HTR-8/SVneo (cell line): ENCODE measurements around the gene THPO.
A peak's percentile ranks its signal among the peaks of the same experiment; 100 is the strongest.
"Not testable (repeated sequence)": the region's sequence is repeated elsewhere in the genome, so short reads cannot be mapped to it uniquely, and the experiment has no call there.

ENCODE experiments used
- DNase-seq: peaks from one replicate; pipeline ENCODE4 v3.0.0; 2011; ENCODE audit warnings: low spot score, mixed read lengths; ENCODE audit not compliant: insufficient read length
- FAIRE-seq: peaks from 2 replicates; lab custom pipeline; 2011; peaks lifted over from hg19 to GRCh38; lab: Jason Lieb, UNC

THPO gene

GRCh38 chr3:184352897-184353545 is 25.0 kb downstream of the THPO start:
- no peak for DNase-seq
- FAIRE-seq: no peak

GRCh38 chr3:184352149-184352785 is 25.7 kb downstream of the THPO start:
- FAIRE-seq: no peak

GRCh38 chr3:184351511-184352148 is 26.4 kb downstream of the THPO start:
- DNase-seq: no peak
- FAIRE-seq: no peak

More at GRCh38 chr3:184352149-184352785, 25.7 kb downstream of the THPO start:
- DNase-seq: no peak

- DNase-seq: no peak
- no peak for FAIRE-seq
Measured at GRCh38 chr3:184350618-184351017, 27.4 kb downstream of the THPO start.

- DNase-seq (no peak), FAIRE-seq (no peak)
Measured at GRCh38 chr3:184349563-184350470, 28.2 kb downstream of the THPO start.

- FAIRE-seq (no peak), DNase-seq (no peak)
Measured at GRCh38 chr3:184348057-184348382, 30.0 kb downstream of the THPO start.

- no peak for DNase-seq
- FAIRE-seq: no peak
Measured at GRCh38 chr3:184347321-184348056, 30.5 kb downstream of the THPO start.

- DNase-seq: no peak
- FAIRE-seq: no peak
Measured at GRCh38 chr3:184346480-184347190, 31.4 kb downstream of the THPO start.

- FAIRE-seq (peak; percentile 26), DNase-seq (peak; percentile 63)
Measured at GRCh38 chr3:184345317-184346144, 32.5 kb downstream of the THPO start.

- DNase-seq (no peak), FAIRE-seq (no peak)
Measured at GRCh38 chr3:184344579-184345316, 33.3 kb downstream of the THPO start.

- DNase-seq (no peak), FAIRE-seq (no peak)
Measured at GRCh38 chr3:184343200-184343876, 34.7 kb downstream of the THPO start.

- no peak for FAIRE-seq
Measured at GRCh38 chr3:184341925-184342324, 36.1 kb downstream of the THPO start.

GRCh38 chr3:184339451-184340135 is 38.4 kb downstream of the THPO start:
- not testable (repeated sequence) for FAIRE-seq, DNase-seq

More at GRCh38 chr3:184341925-184342324, 36.1 kb downstream of the THPO start:
- DNase-seq: no peak

GRCh38 chr3:184339001-184339400 is 39.0 kb downstream of the THPO start:
- FAIRE-seq (no peak), DNase-seq (no peak)

- no peak for FAIRE-seq
- DNase-seq: no peak
Measured at GRCh38 chr3:184338511-184338945, 39.5 kb downstream of the THPO start.

GRCh38 chr3:184337981-184338380 is 40.0 kb downstream of the THPO start:
- FAIRE-seq: no peak

GRCh38 chr3:184337399-184337714 is 40.6 kb downstream of the THPO start, which contains the start of gene FAM131A:
Gene FAM131A (plus strand): TSS chr3:184337600. CDS start chr3:184337631, 31 bp downstream.
- DNase-seq (no peak), FAIRE-seq (no peak)

More at GRCh38 chr3:184337981-184338380, 40.0 kb downstream of the THPO start:
- no peak for DNase-seq
